Measurements from ENCODE around the gene KCNQ5.

- TF ChIP-seq CTCF (conservative IDR thresholded peaks at IDR 0.05; ENCODE audit: low read depth, low read length) (no peak), EZH2 (IDR thresholded peaks at IDR 0.05; ENCODE audit: borderline replicate concordance, low read depth, low read length, poor library complexity, severe bottlenecking) (no peak)
Measured at GRCh38 chr6:72922401-72922800, 300.5 kb downstream of the KCNQ5 start.
